Keratinocyte (primary cell): ENCODE results near the gene DCP1A.

Source experiments
- EZH2 ChIP-seq: IDR thresholded peaks from one replicate; pipeline ENCODE4 v1.6.1; 2012; ENCODE audit warnings: inconsistent platforms, mild to moderate bottlenecking, low read length, moderate library complexity
- TF ChIP-seq, protein P1 (sequence below), 3 experiments: IDR thresholded peaks in 1 of 3; conservative IDR thresholded peaks in 1 of 3; optimal IDR thresholded peaks in 1 of 3; 2 replicates in 2 of 3; 3 replicates in 1 of 3; pipeline versions ENCODE3 to v1.5.1; 2011; ENCODE audit warnings: low read length in 3 of 3, mild to moderate bottlenecking in 3 of 3, moderate library complexity in 2 of 3, control low read depth in 1 of 3, inconsistent platforms in 1 of 3; ENCODE audit not compliant: insufficient read depth in 2 of 3; ENCODE audit errors: extremely low read depth in 1 of 3

DNA sequence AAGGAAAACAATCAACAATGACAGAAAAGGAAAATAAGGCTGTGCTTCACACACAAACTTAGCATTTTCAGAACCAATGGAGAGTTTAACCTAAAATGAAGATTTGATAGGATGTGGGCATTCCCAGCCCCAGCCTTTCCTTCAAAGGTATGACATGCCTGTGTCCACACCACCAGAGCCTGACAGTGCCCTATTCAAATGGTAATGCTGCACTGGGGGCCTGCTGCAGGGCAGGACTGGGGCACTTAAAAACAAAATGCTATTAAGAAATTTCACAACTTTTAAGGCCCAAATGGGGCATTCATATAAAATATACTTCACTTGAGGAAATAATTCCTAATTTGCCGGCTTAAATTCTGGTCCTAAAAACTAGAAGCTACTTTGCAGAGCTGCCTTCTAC lies 60.6 kb downstream of the DCP1A start:
- TF ChIP-seq, protein P1, sequence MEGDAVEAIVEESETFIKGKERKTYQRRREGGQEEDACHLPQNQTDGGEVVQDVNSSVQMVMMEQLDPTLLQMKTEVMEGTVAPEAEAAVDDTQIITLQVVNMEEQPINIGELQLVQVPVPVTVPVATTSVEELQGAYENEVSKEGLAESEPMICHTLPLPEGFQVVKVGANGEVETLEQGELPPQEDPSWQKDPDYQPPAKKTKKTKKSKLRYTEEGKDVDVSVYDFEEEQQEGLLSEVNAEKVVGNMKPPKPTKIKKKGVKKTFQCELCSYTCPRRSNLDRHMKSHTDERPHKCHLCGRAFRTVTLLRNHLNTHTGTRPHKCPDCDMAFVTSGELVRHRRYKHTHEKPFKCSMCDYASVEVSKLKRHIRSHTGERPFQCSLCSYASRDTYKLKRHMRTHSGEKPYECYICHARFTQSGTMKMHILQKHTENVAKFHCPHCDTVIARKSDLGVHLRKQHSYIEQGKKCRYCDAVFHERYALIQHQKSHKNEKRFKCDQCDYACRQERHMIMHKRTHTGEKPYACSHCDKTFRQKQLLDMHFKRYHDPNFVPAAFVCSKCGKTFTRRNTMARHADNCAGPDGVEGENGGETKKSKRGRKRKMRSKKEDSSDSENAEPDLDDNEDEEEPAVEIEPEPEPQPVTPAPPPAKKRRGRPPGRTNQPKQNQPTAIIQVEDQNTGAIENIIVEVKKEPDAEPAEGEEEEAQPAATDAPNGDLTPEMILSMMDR (optimal IDR thresholded peaks at IDR 0.05 in 1 of 3, IDR thresholded peaks at IDR 0.05 in 1 of 3, conservative IDR thresholded peaks at IDR 0.05 in 1 of 3; ENCODE audit: extremely low read depth in 1 of 3, insufficient read depth in 2 of 3, low read length in 3 of 3) = no peak
- no peak for TF ChIP-seq EZH2
